Measurements from ENCODE around the gene GRK6. TPM values are rescaled to one million over a fixed set of nuclear protein-coding genes. Genes with fewer than 3 reads are reported as not detected.

Gene GRK6
- total and polyA plus RNA-seq, 2 experiments from 2014 or later = 13.0 to 56.8 TPM

DNA sequence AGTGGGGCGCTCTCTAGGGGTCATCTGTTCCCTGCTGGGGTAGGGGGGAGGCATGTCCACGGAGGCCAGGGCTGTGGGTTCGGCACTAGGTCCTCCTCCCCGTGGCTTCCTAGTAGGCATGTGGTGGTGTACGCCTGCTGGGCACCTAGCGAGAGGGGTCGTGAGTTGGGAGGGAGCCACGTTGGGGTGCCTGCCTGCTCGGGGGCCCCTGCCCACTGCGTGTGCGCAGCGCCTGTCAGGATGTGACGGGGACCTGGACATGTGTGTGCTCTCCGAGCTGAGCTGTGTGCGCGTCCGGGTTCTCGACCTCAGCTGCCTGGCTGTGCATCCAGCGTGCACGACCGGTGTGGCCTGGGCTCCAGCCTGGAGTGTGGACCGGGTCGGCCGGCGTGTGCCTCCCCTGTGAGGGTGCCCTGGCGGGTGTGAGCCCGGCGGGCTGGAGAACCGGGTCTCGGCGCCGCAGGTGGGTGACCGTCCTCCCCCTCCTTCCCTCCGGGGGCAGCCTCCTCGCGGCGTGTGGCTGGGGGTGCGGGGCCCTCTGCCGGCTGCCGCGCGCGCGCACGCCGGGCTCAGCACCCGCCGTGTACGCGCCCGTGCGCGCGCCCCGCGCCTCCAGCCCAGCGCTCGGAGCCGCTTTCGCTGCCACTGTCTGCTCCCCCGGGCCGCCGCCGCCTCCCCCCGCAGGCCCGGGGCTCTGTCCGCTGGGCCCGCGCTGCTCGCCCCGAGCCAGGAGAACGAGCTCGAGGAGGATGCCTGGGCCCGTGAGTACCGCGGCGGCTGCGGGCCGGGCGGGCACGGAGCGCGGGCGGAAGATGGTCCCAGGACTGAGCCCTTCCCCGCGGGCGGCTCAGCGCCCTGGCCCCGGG, 20.0 kb downstream of the GRK6 start, which contains the start of gene PRR7:
Gene PRR7 (plus strand): TSS at position 615 of the 866 bp plus-strand sequence. CDS start 8,254 bp downstream, outside the sequence.
- peak; percentile 20 for ATAC-seq
- H3K27ac ChIP-seq (ENCODE audit: low read depth) = no peak within 1 kb of the TSS
- H3K9me3 Mint-ChIP-seq = peaks cover 3% of the 10 kb centered on the region; the same call in 1 of the 3 replicates
- H3K27me3 ChIP-seq (ENCODE audit: insufficient read depth) = peaks cover 37% of the 10 kb centered on the region
- H3K27me3 Mint-ChIP-seq (ENCODE audit: insufficient read depth, low read depth, poor library complexity) = peaks cover 44% of the 10 kb centered on the region
- no peaks in the 10 kb centered on the region for H3K9me2 ChIP-seq (ENCODE audit: insufficient read depth)
- DNase-seq (ENCODE audit: low spot score) = peak; percentile 73
- H4K20me1 ChIP-seq (replicated peaks; ENCODE audit: insufficient read depth) = no peaks in the 10 kb centered on the region; the same call in 1 of the 2 replicates
- H3K4me3 Mint-ChIP-seq = peak within 1 kb of the TSS; percentile 71
- peak within 1 kb of the TSS; percentile 80 for H3K4me3 ChIP-seq
- H3K36me3 ChIP-seq (ENCODE audit: insufficient read depth) = no peaks in the 10 kb centered on the region
- peaks cover 36% of the 10 kb centered on the region for H3K4me1 Mint-ChIP-seq
- 0 out of 2 replicates have a peak within 1 kb of the TSS, but pooled peaks have one; percentile 56 for H2AFZ ChIP-seq
- TF ChIP-seq, protein P1, sequence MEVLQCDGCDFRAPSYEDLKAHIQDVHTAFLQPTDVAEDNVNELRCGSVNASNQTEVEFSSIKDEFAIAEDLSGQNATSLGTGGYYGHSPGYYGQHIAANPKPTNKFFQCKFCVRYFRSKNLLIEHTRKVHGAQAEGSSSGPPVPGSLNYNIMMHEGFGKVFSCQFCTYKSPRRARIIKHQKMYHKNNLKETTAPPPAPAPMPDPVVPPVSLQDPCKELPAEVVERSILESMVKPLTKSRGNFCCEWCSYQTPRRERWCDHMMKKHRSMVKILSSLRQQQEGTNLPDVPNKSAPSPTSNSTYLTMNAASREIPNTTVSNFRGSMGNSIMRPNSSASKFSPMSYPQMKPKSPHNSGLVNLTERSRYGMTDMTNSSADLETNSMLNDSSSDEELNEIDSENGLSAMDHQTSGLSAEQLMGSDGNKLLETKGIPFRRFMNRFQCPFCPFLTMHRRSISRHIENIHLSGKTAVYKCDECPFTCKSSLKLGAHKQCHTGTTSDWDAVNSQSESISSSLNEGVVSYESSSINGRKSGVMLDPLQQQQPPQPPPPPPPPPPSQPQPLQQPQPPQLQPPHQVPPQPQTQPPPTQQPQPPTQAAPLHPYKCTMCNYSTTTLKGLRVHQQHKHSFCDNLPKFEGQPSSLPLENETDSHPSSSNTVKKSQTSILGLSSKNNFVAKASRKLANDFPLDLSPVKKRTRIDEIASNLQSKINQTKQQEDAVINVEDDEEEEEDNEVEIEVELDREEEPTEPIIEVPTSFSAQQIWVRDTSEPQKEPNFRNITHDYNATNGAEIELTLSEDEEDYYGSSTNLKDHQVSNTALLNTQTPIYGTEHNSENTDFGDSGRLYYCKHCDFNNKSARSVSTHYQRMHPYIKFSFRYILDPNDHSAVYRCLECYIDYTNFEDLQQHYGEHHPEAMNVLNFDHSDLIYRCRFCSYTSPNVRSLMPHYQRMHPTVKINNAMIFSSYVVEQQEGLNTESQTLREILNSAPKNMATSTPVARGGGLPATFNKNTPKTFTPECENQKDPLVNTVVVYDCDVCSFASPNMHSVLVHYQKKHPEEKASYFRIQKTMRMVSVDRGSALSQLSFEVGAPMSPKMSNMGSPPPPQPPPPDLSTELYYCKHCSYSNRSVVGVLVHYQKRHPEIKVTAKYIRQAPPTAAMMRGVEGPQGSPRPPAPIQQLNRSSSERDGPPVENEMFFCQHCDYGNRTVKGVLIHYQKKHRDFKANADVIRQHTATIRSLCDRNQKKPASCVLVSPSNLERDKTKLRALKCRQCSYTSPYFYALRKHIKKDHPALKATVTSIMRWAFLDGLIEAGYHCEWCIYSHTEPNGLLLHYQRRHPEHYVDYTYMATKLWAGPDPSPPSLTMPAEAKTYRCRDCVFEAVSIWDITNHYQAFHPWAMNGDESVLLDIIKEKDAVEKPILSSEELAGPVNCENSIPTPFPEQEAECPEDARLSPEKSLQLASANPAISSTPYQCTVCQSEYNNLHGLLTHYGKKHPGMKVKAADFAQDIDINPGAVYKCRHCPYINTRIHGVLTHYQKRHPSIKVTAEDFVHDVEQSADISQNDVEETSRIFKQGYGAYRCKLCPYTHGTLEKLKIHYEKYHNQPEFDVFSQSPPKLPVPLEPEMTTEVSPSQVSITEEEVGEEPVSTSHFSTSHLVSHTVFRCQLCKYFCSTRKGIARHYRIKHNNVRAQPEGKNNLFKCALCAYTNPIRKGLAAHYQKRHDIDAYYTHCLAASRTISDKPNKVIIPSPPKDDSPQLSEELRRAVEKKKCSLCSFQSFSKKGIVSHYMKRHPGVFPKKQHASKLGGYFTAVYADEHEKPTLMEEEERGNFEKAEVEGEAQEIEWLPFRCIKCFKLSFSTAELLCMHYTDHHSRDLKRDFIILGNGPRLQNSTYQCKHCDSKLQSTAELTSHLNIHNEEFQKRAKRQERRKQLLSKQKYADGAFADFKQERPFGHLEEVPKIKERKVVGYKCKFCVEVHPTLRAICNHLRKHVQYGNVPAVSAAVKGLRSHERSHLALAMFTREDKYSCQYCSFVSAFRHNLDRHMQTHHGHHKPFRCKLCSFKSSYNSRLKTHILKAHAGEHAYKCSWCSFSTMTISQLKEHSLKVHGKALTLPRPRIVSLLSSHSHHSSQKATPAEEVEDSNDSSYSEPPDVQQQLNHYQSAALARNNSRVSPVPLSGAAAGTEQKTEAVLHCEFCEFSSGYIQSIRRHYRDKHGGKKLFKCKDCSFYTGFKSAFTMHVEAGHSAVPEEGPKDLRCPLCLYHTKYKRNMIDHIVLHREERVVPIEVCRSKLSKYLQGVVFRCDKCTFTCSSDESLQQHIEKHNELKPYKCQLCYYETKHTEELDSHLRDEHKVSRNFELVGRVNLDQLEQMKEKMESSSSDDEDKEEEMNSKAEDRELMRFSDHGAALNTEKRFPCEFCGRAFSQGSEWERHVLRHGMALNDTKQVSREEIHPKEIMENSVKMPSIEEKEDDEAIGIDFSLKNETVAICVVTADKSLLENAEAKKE (CRISPR knock-in tag; IDR thresholded peaks at IDR 0.05) = no peak
- no peak for TF ChIP-seq NANOG (IDR thresholded peaks at IDR 0.05; ENCODE audit: borderline replicate concordance)
- TF ChIP-seq, protein P2, sequence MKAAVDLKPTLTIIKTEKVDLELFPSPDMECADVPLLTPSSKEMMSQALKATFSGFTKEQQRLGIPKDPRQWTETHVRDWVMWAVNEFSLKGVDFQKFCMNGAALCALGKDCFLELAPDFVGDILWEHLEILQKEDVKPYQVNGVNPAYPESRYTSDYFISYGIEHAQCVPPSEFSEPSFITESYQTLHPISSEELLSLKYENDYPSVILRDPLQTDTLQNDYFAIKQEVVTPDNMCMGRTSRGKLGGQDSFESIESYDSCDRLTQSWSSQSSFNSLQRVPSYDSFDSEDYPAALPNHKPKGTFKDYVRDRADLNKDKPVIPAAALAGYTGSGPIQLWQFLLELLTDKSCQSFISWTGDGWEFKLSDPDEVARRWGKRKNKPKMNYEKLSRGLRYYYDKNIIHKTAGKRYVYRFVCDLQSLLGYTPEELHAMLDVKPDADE (IDR thresholded peaks at IDR 0.05) = no peak
- TF ChIP-seq, protein P3, sequence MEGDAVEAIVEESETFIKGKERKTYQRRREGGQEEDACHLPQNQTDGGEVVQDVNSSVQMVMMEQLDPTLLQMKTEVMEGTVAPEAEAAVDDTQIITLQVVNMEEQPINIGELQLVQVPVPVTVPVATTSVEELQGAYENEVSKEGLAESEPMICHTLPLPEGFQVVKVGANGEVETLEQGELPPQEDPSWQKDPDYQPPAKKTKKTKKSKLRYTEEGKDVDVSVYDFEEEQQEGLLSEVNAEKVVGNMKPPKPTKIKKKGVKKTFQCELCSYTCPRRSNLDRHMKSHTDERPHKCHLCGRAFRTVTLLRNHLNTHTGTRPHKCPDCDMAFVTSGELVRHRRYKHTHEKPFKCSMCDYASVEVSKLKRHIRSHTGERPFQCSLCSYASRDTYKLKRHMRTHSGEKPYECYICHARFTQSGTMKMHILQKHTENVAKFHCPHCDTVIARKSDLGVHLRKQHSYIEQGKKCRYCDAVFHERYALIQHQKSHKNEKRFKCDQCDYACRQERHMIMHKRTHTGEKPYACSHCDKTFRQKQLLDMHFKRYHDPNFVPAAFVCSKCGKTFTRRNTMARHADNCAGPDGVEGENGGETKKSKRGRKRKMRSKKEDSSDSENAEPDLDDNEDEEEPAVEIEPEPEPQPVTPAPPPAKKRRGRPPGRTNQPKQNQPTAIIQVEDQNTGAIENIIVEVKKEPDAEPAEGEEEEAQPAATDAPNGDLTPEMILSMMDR (conservative IDR thresholded peaks at IDR 0.05; ENCODE audit: low read depth in 2 of 2) = peak in 1 of 2 experiments; percentile 15; a peak in 1 of 4 replicates
- no peak for TF ChIP-seq POLR2AphosphoS5 (IDR thresholded peaks at IDR 0.05; ENCODE audit: low read depth)
- no peak for TF ChIP-seq CREB1 (CRISPR knock-in tag; IDR thresholded peaks at IDR 0.05; ENCODE audit: low read depth)
- peak; percentile 47; the same call in 1 of the 2 replicates for TF ChIP-seq ZNF114 (CRISPR knock-in tag; IDR thresholded peaks at IDR 0.05)
- peaks cover 23% of the 10 kb centered on the region for H3K4me1 ChIP-seq (ENCODE audit: insufficient read depth)
- peaks cover 26% of the 10 kb centered on the region for H3F3A ChIP-seq (replicated peaks; ENCODE audit: low read depth)
- H3K36me3 Mint-ChIP-seq (ENCODE audit: low read depth) = peaks cover 11% of the 10 kb centered on the region; the same call in 2 of the 3 replicates
- H3K4me2 ChIP-seq = peak within 1 kb of the TSS; percentile 88
- no peak within 1 kb of the TSS for H3K27ac Mint-ChIP-seq
- H3K79me2 ChIP-seq (replicated peaks; ENCODE audit: insufficient read depth) = no peaks in the 10 kb centered on the region

Data from GM23338 (cell line).